Loucy (cell line): ENCODE measurements around the gene SLC12A2.

Experiments used
- CTCF ChIP-seq: fragments of 200-600 bp; sonication (generic); conservative IDR thresholded peaks from 2 replicates; pipeline ENCODE4 v1.5.1; 2014; ENCODE audit warnings: mild to moderate bottlenecking, antibody characterized with exemption, low read length
- EZH2phosphoT487 ChIP-seq: fragments of 200-600 bp; IDR thresholded peaks from 2 replicates; pipeline ENCODE4 v1.6.1; 2018; ENCODE audit warnings: antibody characterized with exemption, mild to moderate bottlenecking, moderate library complexity, borderline replicate concordance

DNA sequence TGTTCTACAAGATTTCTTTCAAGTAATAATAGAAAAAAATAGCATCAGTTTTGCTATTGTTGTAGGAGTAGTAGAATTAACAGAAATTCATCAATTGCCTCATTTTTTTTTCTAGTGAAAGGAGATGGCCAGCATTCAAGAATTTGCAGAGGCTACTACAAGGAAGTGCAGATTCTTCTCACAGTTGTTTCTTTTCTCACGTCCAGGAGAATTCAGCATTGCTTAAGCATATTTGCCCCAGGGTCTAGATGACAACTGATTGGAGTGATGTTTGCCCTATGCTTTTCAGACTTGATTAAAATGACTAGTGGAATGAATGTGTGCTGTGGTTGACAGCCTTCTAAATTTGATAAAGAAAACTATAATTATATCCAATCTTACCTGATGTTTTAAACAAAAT, 46.6 kb upstream of the SLC12A2 start:
- TF ChIP-seq CTCF (no peak), EZH2phosphoT487 (no peak)
